KG1 (cell line): ENCODE results near the gene WFDC2.

Source experiments
- DNase-seq: peaks from one replicate; lab custom pipeline; 2025; lab: John Stamatoyannopoulos, UW

WFDC2 gene

GRCh38 chr20:45497971-45498494 lies 28.5 kb downstream of the WFDC2 start:
- DNase-seq = no peak

- no peak for DNase-seq
These were observed 30.5 kb downstream of the WFDC2 start for GRCh38 chr20:45500022-45500421.

- DNase-seq = no peak
These were observed 32.0 kb downstream of the WFDC2 start for GRCh38 chr20:45501600-45501999.

GRCh38 chr20:45502561-45502960 lies 33.0 kb downstream of the WFDC2 start:
- DNase-seq = no peak

GRCh38 chr20:45503403-45503802 lies 33.9 kb downstream of the WFDC2 start:
- no peak for DNase-seq

GRCh38 chr20:45506398-45506797 lies 36.8 kb downstream of the WFDC2 start:
- no peak for DNase-seq

GRCh38 chr20:45507011-45507820 lies 37.7 kb downstream of the WFDC2 start:
- no peak for DNase-seq

GRCh38 chr20:45508068-45508886 lies 38.7 kb downstream of the WFDC2 start:
- DNase-seq = no peak

GRCh38 chr20:45509091-45509490 lies 39.5 kb downstream of the WFDC2 start:
- DNase-seq = no peak

- DNase-seq = no peak
These were observed 40.8 kb downstream of the WFDC2 start for GRCh38 chr20:45510242-45510862.

GRCh38 chr20:45515147-45515913 lies 45.8 kb downstream of the WFDC2 start, which contains the start of gene SPINT3:
Gene SPINT3, minus strand, starts transcription at chr20:45515622. Its CDS starts 14 bp downstream, at chr20:45515608.
- no peak for DNase-seq

- DNase-seq = no peak
These were observed 48.7 kb downstream of the WFDC2 start for GRCh38 chr20:45518282-45518681.

- no peak for DNase-seq
These were observed 54.3 kb downstream of the WFDC2 start for GRCh38 chr20:45523821-45524220.

GRCh38 chr20:45527294-45527693 lies 57.7 kb downstream of the WFDC2 start:
- DNase-seq = no peak
